WERI-Rb-1 (cell line): Measurements from ENCODE around the gene GSDME.

ENCODE experiments used
- DNase-seq: peaks from one replicate; pipeline ENCODE4 v3.0.0-alpha.2; 2020
- H3K27ac ChIP-seq: fragments of 250-450 bp; sonication (Bioruptor Pico); 2 replicates; pipeline ENCODE4 v1.5.1; 2020; ENCODE audit warnings: mild to moderate bottlenecking, moderate library complexity
- H3K27me3 ChIP-seq: fragments of 250-450 bp; sonication (Bioruptor Pico); 2 replicates; pipeline ENCODE4 v1.5.1; 2021; ENCODE audit warnings: mild to moderate bottlenecking, low read depth, moderate library complexity; ENCODE audit not compliant: insufficient read depth, severe bottlenecking
- H3K36me3 ChIP-seq: fragments of 250-450 bp; sonication (Bioruptor Pico); 2 replicates; pipeline ENCODE4 v1.5.1; 2020; ENCODE audit warnings: mild to moderate bottlenecking, moderate library complexity
- H3K4me3 ChIP-seq: 2 replicates; pipeline ENCODE4 v1.5.1; 2011; ENCODE audit warnings: low read depth, mild to moderate bottlenecking, control low read depth, low read length
- H3K9me3 ChIP-seq: fragments of 250-450 bp; sonication (Bioruptor Pico); 2 replicates; pipeline ENCODE4 v1.5.1; 2021; ENCODE audit warnings: mild to moderate bottlenecking, moderate library complexity; ENCODE audit not compliant: severe bottlenecking
- TF ChIP-seq, protein P1 (sequence below): IDR thresholded peaks from 2 replicates; pipeline ENCODE4 v1.5.1; 2011; ENCODE audit warnings: low read depth, mild to moderate bottlenecking, control low read depth, inconsistent platforms, low read length

The GSDME gene

DNA sequence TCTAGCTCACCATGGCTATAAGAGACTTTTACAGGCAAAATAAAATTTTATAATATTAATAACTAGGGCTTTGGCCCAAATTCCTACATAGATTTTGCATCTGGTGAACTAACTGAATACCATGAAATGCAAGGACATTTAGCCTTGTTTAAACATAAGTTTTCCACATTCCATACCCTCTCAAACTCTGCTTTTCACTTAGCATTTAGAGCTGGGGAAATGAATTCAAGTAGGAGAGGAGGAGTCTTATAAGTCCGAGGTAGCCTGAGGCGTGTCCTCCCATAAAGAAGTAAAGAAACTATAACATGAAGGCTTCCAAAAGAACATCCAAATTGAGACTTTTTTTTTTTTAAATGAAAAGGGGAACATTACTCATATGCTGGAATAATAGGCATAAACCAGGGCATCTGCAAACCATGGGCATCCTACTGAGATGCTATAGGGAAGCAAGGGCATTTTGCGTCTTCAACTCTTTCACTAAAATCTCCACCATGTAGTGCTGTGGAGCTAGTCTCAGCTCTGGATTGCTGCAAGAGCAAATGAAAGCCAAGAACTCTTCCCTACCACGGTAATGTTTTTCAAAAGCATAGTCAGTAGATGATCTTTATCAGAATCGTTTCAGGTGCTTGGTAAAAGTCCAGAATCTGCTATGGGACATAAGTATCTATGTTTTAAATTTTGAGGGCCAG is 104.9 kb downstream of the GSDME start:
- Histone ChIP-seq H3K9me3 (no peaks in the 10 kb centered on the region), H3K4me3 (no peak overlapping the region), H3K36me3 (no peaks in the 10 kb centered on the region), H3K27me3 (no peaks in the 10 kb centered on the region), H3K27ac (no peak overlapping the region)
- no peak for DNase-seq
- TF ChIP-seq, protein P1, sequence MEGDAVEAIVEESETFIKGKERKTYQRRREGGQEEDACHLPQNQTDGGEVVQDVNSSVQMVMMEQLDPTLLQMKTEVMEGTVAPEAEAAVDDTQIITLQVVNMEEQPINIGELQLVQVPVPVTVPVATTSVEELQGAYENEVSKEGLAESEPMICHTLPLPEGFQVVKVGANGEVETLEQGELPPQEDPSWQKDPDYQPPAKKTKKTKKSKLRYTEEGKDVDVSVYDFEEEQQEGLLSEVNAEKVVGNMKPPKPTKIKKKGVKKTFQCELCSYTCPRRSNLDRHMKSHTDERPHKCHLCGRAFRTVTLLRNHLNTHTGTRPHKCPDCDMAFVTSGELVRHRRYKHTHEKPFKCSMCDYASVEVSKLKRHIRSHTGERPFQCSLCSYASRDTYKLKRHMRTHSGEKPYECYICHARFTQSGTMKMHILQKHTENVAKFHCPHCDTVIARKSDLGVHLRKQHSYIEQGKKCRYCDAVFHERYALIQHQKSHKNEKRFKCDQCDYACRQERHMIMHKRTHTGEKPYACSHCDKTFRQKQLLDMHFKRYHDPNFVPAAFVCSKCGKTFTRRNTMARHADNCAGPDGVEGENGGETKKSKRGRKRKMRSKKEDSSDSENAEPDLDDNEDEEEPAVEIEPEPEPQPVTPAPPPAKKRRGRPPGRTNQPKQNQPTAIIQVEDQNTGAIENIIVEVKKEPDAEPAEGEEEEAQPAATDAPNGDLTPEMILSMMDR: no peak
